ENCODE results near the gene IBA57. TPM values are rescaled to one million over a fixed set of nuclear protein-coding genes. Genes with fewer than 3 reads are reported as not detected.
A peak's percentile ranks its signal among the peaks of the same experiment; 100 is the strongest.

The IBA57 gene
- polyA plus RNA-seq, 2 of the 4 experiments (the other 2 are of a cell fraction) = 1.5 to 2.2 TPM

- DNase-seq (ENCODE audit: low read depth in 1 of 2, low spot score in 1 of 2) (no peak), FAIRE-seq (no peak), ATAC-seq (no peak)
- ChIA-PET CTCF (interaction anchor here (1.3 kb wide), 1 partner anchor 29 kb away, joined by 3 read pairs; no protein-coding TSS in a partner anchor), POLR2A (no interaction called here)
- TF ChIP-seq JUN (IDR thresholded peaks at IDR 0.05) (no peak), MAFK (IDR thresholded peaks at IDR 0.05; ENCODE audit: partially characterized antibody) (peak; percentile 89), ESRRA (IDR thresholded peaks at IDR 0.05; ENCODE audit: borderline replicate concordance, low read length) (no peak), EP300 (IDR thresholded peaks at IDR 0.05) (no peak)
- Histone ChIP-seq H3K27ac (no peak overlapping the region), H3K9me3 (peaks cover 23% of the 10 kb centered on the region), H3K4me2 (no peak overlapping the region), H3K4me1 (peaks cover 17% of the 10 kb centered on the region; the same call in 2 of the 3 replicates), H3K4me3 (no peak overlapping the region)
- 68% methylated on average over 2 of the region's 2 CpGs for WGBS (ENCODE audit: missing lambda C conversion rate)
Observed at GRCh38 chr1:228231189-228231588, 65.6 kb downstream of the IBA57 start.

Small RNAs within 50 kb of the gene (small RNA-seq; reads per million reads assigned to genes)
- gene AL359510.1 = 0 reads per million in 6 experiments

Other genes starting within 250 kb of the IBA57 start
- gene WNT9A, start 217.9 kb upstream of the IBA57 start, polyA plus RNA-seq (2011; rRNA removed) = 0.75 and 0.86 TPM in 2 replicates
- 1.2 TPM in 3 replicates for gene WNT9A, start 217.9 kb upstream of the IBA57 start, polyA plus RNA-seq (2017; fragmentation: RNase III; extraction: RNeasy Plus Mini Kit Qiagen cat#74134 plus additional on column Dnase treatment)
- not detected in 2 replicates for gene WNT3A, start 158.8 kb upstream of the IBA57 start, polyA plus RNA-seq (2011; rRNA removed)
- gene WNT3A, start 158.8 kb upstream of the IBA57 start, polyA plus RNA-seq (2017; fragmentation: RNase III; extraction: RNeasy Plus Mini Kit Qiagen cat#74134 plus additional on column Dnase treatment) = not detected in 3 replicates
- gene ARF1, start 83.1 kb upstream of the IBA57 start, polyA plus RNA-seq (2011; rRNA removed) = 333 and 376 TPM in 2 replicates
- 297 to 313 TPM (median 308 TPM) in 3 replicates for gene ARF1, start 83.1 kb upstream of the IBA57 start, polyA plus RNA-seq (2017; fragmentation: RNase III; extraction: RNeasy Plus Mini Kit Qiagen cat#74134 plus additional on column Dnase treatment)
- 8.2 and 9.8 TPM in 2 replicates for gene C1orf35, start 62.5 kb upstream of the IBA57 start, polyA plus RNA-seq (2011; rRNA removed)
- gene C1orf35, start 62.5 kb upstream of the IBA57 start, polyA plus RNA-seq (2017; fragmentation: RNase III; extraction: RNeasy Plus Mini Kit Qiagen cat#74134 plus additional on column Dnase treatment) = 27.3 to 29.0 TPM (median 28.9 TPM) in 3 replicates
- 54.2 and 59.7 TPM in 2 replicates for gene MRPL55, start 56.5 kb upstream of the IBA57 start, polyA plus RNA-seq (2011; rRNA removed)
- gene MRPL55, start 56.5 kb upstream of the IBA57 start, polyA plus RNA-seq (2017; fragmentation: RNase III; extraction: RNeasy Plus Mini Kit Qiagen cat#74134 plus additional on column Dnase treatment) = 74.2 to 80.0 TPM (median 75.6 TPM) in 3 replicates
- 65.2 and 88.9 TPM in 2 replicates for gene GUK1, start 25.5 kb upstream of the IBA57 start, polyA plus RNA-seq (2011; rRNA removed)
- gene GUK1, start 25.5 kb upstream of the IBA57 start, polyA plus RNA-seq (2017; fragmentation: RNase III; extraction: RNeasy Plus Mini Kit Qiagen cat#74134 plus additional on column Dnase treatment) = 106 to 109 TPM (median 107 TPM) in 3 replicates
- gene GJC2, start 15.9 kb upstream of the IBA57 start, polyA plus RNA-seq (2011; rRNA removed) = 0.09 and 0.12 TPM in 2 replicates
- gene GJC2, start 15.9 kb upstream of the IBA57 start, polyA plus RNA-seq (2017; fragmentation: RNase III; extraction: RNeasy Plus Mini Kit Qiagen cat#74134 plus additional on column Dnase treatment) = 0.37 to 0.48 TPM (median 0.40 TPM) in 3 replicates
- gene OBSCN, start 42.2 kb downstream of the IBA57 start, polyA plus RNA-seq (2011; rRNA removed) = 3.1 and 5.7 TPM in 2 replicates
- 5.7 to 6.8 TPM (median 6.5 TPM) in 3 replicates for gene OBSCN, start 42.2 kb downstream of the IBA57 start, polyA plus RNA-seq (2017; fragmentation: RNase III; extraction: RNeasy Plus Mini Kit Qiagen cat#74134 plus additional on column Dnase treatment)
- 9.3 and 9.9 TPM in 2 replicates for gene TRIM11, start 241.0 kb downstream of the IBA57 start, polyA plus RNA-seq (2011; rRNA removed)
- gene TRIM11, start 241.0 kb downstream of the IBA57 start, polyA plus RNA-seq (2017; fragmentation: RNase III; extraction: RNeasy Plus Mini Kit Qiagen cat#74134 plus additional on column Dnase treatment) = 18.8 to 20.1 TPM (median 20.1 TPM) in 3 replicates

All from A549 (cell line).